T-helper 1 cell treated with Interleukin-12 subunit alpha and Interleukin-12 subunit beta and Interleukin-4 antibody, amounts not matched to agents 30 μg/mL and 1 μg/mL, for 36 hours (primary cell): Measurements from ENCODE around the gene WNT7B.

Experiments used
- H3K27ac Mint-ChIP-seq: one replicate; pipeline ENCODE4 v1.8.0; 2021; ENCODE audit warnings: mild to moderate bottlenecking, mixed read lengths
- H3K27me3 Mint-ChIP-seq: one replicate; pipeline ENCODE4 v1.8.0; 2021; ENCODE audit warnings: low read depth, mixed read lengths
- H3K36me3 Mint-ChIP-seq: one replicate; pipeline ENCODE4 v1.8.0; 2021; ENCODE audit warnings: low read depth, mixed read lengths
- H3K4me1 Mint-ChIP-seq: one replicate; pipeline ENCODE4 v1.8.0; 2021; ENCODE audit warnings: low read depth, mixed read lengths
- H3K4me3 Mint-ChIP-seq: one replicate; pipeline ENCODE4 v1.8.0; 2021; ENCODE audit warnings: mild to moderate bottlenecking, moderate library complexity, mixed read lengths
- H3K9me3 Mint-ChIP-seq: one replicate; pipeline ENCODE4 v1.8.0; 2021; ENCODE audit warnings: mixed read lengths

The WNT7B gene

DNA sequence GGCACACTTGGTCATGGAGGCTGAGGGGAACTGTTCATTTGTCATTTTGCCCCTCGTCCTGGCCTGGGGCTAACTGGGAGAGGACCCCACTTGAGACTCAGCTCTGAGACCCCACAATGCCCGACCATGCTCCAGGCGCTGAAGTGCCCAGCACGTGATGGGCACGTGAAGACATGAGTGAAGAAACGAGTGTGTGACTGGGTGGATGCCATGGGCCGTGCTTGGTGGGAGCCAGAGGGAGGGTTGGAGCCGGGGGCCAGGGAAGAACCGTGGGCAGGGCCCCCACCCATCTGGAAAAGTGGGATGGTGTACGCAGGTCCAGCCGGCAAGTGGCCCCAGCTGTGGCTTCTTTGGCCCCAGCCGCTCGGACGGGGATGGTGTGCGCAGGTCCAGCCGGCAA is 61.1 kb downstream of the WNT7B start:
- Mint-ChIP-seq H3K36me3 (no peaks in the 10 kb centered on the region), H3K9me3 (peaks cover 6% of the 10 kb centered on the region), H3K4me1 (no peaks in the 10 kb centered on the region), H3K27me3 (no peaks in the 10 kb centered on the region), H3K27ac (no peak overlapping the region), H3K4me3 (no peak overlapping the region)

DNA sequence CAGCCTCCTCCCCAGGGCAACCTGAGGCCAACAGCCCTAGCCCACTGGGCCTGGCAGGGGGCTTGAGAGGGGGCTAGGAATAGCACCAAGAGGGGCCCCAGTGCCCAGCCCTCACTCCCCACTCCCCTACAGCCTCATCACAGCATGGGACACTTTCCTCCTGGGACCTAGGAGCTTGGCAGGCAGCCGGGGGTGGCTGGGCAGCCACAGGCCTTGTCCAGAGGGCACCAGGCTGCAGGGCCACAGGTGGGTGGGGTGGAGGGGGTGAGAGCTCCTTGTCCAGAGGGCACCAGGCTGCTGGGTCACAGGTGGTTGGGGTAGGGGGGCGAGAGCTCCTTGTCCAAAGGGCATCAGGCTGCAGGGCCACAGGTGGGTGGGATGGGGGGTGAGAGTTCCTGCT is 61.8 kb downstream of the WNT7B start:
- Mint-ChIP-seq H3K4me1 (no peaks in the 10 kb centered on the region), H3K27me3 (no peaks in the 10 kb centered on the region), H3K9me3 (peaks cover 6% of the 10 kb centered on the region), H3K27ac (no peak overlapping the region), H3K36me3 (no peaks in the 10 kb centered on the region), H3K4me3 (no peak overlapping the region)

DNA sequence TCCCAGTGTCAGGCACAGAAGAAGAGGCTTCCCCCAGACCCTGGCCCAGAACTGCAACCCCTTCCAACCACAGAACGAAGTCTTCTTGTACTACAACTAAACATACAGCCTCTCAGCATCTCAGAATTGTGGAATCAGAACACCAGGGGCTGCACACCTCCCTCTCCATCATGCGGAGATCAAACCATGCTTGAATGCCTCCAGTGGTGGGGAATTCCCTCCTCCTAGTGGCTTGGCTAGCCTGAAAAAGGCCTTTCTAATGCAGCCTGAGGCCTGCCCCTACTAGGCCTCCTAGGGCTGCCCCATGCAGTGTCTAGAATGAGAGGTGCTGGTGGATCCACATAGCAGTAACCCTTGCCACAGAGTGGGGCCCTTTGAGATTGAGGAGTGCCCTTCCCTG is 62.7 kb downstream of the WNT7B start:
- H3K27ac Mint-ChIP-seq = no peak overlapping the region
- peaks cover 6% of the 10 kb centered on the region for H3K9me3 Mint-ChIP-seq

DNA sequence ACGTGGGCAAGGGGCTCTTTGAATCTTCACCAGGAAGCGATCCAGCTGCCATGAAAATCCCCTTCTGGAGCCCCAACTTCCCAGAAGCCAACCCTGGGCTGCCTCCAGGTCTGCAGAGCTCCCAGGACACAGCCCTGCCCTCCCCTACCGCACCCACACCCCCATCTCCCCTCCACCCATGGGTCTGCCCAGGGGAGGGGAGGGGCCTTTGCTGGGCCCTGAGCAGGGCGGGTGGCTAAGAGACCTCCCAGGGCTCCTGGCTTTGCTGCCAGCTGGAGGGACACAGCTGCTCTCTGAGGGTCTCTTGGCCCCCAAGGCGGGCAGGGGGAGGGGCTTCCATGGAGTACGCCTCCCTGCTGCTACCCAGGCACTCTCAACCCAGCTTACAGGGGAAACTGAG is 64.1 kb downstream of the WNT7B start:
- H3K27ac Mint-ChIP-seq = no peak overlapping the region
- H3K4me3 Mint-ChIP-seq = no peak overlapping the region
- H3K9me3 Mint-ChIP-seq = peaks cover 6% of the 10 kb centered on the region
- no peaks in the 10 kb centered on the region for H3K27me3 Mint-ChIP-seq
- H3K4me1 Mint-ChIP-seq = no peaks in the 10 kb centered on the region
- no peaks in the 10 kb centered on the region for H3K36me3 Mint-ChIP-seq

More for the DNA sequence above, 62.7 kb downstream of the WNT7B start:
- Mint-ChIP-seq H3K27me3 (no peaks in the 10 kb centered on the region), H3K4me3 (no peak overlapping the region), H3K36me3 (no peaks in the 10 kb centered on the region), H3K4me1 (no peaks in the 10 kb centered on the region)

DNA sequence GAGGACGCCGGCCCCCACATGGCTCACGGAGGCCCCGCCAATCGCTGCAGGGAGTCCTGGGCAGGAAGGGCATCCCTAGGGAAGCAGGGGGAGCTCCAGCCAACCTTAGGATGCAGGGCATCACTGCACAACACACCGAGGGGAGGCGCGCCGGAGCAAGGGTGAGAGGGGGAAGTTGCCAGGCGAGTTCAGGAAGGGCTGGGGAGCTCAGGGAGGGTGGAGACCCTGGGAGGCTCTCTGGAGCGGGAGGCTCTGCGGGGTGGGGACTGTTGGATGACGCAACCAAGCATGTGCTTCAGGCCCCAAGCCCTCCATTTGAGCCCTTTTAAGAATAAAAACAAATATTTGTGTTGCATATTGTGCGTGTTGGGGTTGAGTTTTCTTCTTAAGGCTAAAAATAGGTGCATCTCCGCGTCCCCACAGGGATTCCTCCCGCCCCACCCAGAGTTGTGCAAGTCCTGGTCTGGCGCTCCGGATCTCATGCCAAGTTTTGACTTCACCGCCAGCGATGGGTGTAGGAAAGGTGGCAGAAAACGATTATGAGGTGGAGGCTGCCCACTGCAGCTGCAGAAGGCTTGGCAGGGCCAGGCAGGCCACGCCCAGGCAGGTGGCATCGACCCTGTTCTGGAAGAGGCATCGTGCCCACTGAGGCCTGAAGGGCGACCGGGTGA is 65.2 kb downstream of the WNT7B start:
- no peaks in the 10 kb centered on the region for H3K36me3 Mint-ChIP-seq
- no peak overlapping the region for H3K27ac Mint-ChIP-seq
- H3K4me3 Mint-ChIP-seq = no peak overlapping the region
- no peaks in the 10 kb centered on the region for H3K4me1 Mint-ChIP-seq
- peaks cover 6% of the 10 kb centered on the region for H3K9me3 Mint-ChIP-seq
- H3K27me3 Mint-ChIP-seq = no peaks in the 10 kb centered on the region

DNA sequence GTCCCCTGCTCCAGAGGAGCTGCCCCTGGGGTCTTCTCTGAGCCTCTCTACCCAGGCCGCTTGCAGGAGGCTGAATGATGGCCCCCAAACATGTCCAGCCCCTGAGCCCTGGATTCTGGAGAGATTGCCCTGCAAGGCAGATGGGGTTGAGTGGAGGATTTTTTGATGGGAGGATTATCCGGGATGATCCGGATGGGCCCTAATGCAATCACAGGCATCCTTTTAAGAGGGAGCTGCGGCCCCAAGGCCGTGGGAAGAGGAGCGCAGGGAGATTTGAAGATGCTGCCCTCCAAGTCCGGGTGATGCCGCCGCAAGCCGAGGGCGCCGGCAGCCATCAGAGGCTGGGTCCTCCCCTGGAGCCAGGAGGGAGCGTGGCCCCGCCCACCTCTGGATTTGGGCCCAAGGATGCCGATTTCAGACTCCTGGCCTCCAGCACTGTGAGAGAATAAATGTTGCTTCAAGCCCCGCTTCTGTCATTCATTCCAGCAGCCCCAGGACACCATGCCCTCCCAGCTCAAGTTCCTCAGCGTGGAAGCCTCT is 66.0 kb downstream of the WNT7B start:
- Mint-ChIP-seq H3K27me3 (no peaks in the 10 kb centered on the region), H3K36me3 (no peaks in the 10 kb centered on the region), H3K4me1 (no peaks in the 10 kb centered on the region), H3K9me3 (peaks cover 6% of the 10 kb centered on the region), H3K27ac (no peak overlapping the region), H3K4me3 (no peak overlapping the region)

DNA sequence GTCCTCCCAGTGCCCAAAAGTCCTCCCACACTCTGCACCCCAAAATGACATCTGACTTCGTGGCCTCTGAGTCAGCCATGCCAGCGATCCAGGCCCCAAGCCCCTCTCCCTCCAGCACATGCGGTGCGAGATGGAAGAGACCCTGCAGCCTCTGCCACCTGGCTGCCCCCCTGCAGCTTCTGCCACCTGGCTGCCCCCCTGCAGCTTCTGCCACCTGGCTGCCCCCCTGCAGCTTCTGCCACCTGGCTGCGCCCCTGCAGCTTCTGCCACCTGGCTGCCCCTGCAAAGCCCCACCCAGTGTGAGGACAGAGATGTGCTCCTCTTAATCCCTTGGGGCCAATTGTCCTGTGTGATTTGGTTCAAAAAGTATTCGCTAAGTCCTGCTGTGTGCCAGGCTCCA is 68.0 kb downstream of the WNT7B start:
- Mint-ChIP-seq H3K4me1 (no peaks in the 10 kb centered on the region), H3K4me3 (no peak overlapping the region), H3K36me3 (no peaks in the 10 kb centered on the region), H3K27ac (no peak overlapping the region), H3K27me3 (peaks cover 7% of the 10 kb centered on the region), H3K9me3 (peaks cover under 1% of the 10 kb centered on the region)

DNA sequence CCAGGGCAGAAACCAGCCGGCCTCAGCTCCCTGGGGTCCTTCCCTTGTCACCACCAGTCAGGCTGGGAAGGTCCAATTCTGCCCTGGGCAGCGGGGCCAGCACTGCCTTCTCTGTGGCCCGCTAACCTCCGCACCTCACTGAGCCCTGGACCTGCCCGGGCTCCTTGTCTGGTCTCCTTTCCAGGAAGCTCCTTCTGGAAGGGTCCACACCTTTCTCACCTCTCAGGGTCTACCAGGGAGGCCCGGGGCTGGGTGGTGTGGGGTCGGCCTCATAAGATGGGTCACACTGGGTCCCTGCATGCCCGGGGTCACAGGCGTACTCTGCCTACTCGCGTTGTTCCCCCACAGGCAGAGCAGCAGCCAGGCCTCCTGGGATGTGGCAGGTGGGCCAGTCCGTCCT is 69.0 kb downstream of the WNT7B start:
- Mint-ChIP-seq H3K36me3 (no peaks in the 10 kb centered on the region), H3K27ac (no peak overlapping the region), H3K4me3 (no peak overlapping the region), H3K4me1 (no peaks in the 10 kb centered on the region), H3K27me3 (peaks cover 7% of the 10 kb centered on the region), H3K9me3 (no peaks in the 10 kb centered on the region)

DNA sequence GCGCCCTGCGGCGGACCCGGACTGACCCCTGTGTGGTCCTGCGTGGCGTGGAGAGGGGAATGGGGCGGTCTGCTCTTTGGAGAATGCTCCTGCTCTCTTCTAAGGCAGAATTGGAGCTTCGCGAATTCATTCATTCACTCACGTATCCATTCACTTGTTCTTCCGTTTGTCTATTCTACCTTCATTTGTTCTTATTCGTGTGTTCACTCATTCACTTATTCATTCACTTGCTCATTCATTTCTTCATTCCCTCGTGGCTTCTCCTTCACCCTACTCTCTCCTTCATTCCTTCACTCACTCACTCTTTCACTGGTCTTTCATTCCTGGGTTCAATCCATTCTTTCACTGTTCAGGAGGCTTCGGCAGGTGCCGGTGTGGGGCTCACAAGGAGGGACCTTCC is 69.6 kb downstream of the WNT7B start:
- no peaks in the 10 kb centered on the region for H3K9me3 Mint-ChIP-seq
- H3K27me3 Mint-ChIP-seq = peaks cover 12% of the 10 kb centered on the region
- no peaks in the 10 kb centered on the region for H3K4me1 Mint-ChIP-seq
- no peak overlapping the region for H3K4me3 Mint-ChIP-seq
- no peak overlapping the region for H3K27ac Mint-ChIP-seq
- no peaks in the 10 kb centered on the region for H3K36me3 Mint-ChIP-seq

DNA sequence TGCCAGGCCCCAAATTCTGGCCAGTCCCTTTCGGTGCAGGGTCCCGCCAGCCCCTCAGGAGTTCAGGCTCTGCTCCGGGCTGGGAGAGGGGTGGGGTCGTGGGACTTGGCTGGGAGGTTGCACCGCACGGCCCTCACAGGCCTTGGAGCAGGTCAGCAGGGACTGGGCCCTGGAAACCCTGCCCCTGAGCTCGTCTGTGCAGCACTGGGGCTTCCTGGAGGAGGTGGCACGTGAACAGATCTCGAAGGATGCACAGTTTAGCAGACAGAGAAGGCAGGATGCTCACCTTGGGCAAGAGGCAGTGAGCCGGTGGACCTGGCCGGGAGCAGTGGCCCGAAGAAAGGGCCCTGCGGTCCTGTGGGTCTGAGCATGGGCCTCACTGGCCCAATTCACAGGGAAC is 70.0 kb downstream of the WNT7B start:
- no peaks in the 10 kb centered on the region for H3K4me1 Mint-ChIP-seq
- no peaks in the 10 kb centered on the region for H3K9me3 Mint-ChIP-seq
- H3K27me3 Mint-ChIP-seq = peaks cover 14% of the 10 kb centered on the region

DNA sequence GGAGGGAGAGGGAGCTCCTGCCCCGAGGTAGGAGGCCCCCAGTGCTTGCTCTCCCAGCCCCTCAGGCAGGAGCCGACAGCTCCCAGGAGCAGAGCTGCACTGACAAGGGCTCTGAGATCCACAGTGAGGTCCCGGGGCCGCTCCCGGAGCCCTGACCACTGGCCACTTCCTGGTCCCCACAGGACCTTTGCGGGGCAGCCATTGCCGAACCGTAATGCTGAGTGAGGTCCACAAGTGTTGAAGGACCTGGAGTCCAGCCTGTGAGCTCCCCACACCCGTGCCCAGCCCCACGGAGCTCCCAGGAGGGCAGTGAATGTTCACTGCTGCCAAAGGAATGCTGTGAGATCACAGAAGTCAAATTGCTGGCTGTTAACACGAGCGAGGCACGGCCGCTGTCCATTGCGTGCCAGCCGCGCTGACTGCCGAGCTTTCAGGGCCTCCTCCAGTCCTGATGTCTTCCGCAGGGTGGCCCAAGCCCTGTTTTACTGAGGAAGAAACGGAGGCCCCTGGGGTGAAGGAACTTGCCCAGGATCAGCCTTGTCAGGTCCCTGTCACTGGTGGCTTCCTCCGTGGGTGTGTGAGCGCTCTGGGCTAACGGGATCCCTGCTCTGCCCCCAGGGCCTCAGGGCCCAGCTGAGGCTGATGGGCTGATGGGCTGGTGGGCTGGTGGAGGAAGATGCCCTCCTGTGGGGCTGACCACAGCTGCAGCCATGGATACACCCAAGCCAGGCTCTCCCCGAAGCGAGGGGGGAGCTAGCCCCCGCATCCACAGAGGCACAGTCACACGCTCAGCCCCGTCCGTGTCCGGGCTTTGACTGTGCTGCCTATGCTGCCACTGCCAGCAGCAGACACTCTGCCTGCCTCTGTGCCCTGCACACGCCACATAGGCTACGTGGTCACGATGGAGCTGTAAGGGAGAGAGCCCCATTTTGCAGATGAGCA is 70.8 kb downstream of the WNT7B start:
- Mint-ChIP-seq H3K27ac (no peak overlapping the region), H3K4me3 (no peak overlapping the region), H3K27me3 (peaks cover 14% of the 10 kb centered on the region), H3K9me3 (no peaks in the 10 kb centered on the region), H3K4me1 (no peaks in the 10 kb centered on the region), H3K36me3 (no peaks in the 10 kb centered on the region)

More for the DNA sequence above, 70.0 kb downstream of the WNT7B start:
- Mint-ChIP-seq H3K36me3 (no peaks in the 10 kb centered on the region), H3K27ac (no peak overlapping the region), H3K4me3 (no peak overlapping the region)

DNA sequence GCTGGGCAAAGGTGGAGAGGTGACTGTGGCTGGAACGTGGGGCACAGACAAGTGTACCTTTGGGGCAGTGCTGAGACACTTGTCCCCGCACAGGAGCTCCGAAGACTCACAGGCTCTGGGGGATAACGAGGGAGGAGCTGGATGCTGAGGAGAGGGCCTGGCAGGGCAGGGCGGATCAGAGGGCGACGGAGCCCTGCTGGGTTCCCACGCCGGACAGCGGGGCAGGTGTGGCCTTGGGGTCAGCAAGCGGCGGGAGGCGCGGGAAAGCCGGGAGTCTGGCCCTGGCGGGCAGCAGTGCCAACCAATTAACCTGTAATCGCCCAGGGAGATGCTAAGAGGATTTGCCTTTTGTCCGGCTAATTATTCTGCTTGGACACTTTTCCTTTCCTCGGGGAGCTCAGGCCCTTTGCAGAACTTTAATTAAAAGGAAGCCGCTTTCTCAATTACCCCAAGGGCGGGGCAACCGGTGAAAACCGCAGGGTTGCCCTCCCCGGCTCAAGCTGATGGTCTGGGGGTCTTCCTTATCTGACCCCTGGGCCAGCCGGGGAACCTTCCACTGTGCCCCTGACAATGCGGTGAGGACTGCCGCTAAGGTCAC is 71.5 kb downstream of the WNT7B start:
- Mint-ChIP-seq H3K4me1 (no peaks in the 10 kb centered on the region), H3K9me3 (no peaks in the 10 kb centered on the region), H3K27ac (no peak overlapping the region), H3K27me3 (peaks cover 14% of the 10 kb centered on the region), H3K36me3 (no peaks in the 10 kb centered on the region), H3K4me3 (no peak overlapping the region)

DNA sequence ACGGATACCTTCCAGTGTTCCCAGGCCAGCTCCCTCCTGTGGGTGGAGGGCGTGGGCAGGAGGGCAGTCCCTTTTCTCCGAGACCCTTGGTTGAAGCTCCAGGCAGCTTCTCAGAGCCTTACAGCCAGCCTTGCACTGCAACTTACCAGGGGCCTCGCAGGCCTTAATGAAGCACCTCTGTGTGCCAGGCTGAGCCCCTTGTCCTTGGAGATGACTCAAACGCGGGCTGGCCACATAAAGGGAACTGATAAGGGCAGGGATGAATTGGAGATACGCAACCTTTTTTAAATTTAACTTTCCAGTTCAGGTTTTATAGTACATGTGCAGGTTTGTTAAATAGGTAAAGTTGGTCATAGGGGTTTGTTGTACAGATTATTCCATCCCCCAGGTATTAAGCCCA is 72.7 kb downstream of the WNT7B start:
- Mint-ChIP-seq H3K4me1 (no peaks in the 10 kb centered on the region), H3K9me3 (no peaks in the 10 kb centered on the region), H3K27ac (no peak overlapping the region), H3K4me3 (no peak overlapping the region), H3K36me3 (no peaks in the 10 kb centered on the region), H3K27me3 (peaks cover 20% of the 10 kb centered on the region)

DNA sequence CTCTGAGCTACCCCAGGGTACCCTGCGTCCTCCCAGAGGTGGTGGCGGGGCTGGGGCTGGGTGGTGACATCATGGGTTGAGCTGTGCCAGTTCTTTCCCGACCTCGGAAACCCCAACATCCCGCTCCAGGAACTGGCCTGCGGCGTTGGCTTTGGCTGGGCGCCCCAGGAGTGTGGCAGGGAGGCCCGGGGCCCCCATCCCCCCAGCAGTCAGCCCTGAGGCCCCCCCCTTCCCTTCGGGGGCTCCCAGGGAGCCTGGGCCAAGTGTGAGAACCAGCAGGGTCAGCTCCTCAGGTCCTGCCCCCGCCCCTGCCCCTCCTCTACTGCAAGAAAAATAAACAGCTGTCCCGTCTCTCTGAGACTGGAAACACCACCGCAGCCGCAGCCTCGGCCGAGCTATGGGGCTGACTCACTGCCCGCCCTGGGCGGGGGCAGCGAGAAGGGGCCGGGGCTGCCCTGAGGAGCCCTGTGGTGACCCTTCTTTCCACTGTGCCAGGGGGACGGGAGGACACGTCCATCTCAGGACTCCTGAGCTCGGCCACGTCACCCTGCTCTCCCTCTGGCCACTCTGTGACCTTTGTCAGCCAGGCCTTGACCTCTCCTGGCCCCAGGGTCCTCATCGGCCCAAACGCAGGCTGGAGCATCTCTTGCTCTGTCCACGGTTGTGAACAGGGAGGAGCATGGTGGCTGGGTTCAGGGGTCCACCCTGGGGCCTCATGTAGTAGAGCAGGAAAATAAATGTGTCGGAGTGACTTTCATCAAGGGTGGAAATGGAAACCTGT is 73.4 kb downstream of the WNT7B start:
- H3K9me3 Mint-ChIP-seq = no peaks in the 10 kb centered on the region
- peaks cover 20% of the 10 kb centered on the region for H3K27me3 Mint-ChIP-seq
- no peaks in the 10 kb centered on the region for H3K36me3 Mint-ChIP-seq
- no peaks in the 10 kb centered on the region for H3K4me1 Mint-ChIP-seq
- no peak overlapping the region for H3K27ac Mint-ChIP-seq
- no peak overlapping the region for H3K4me3 Mint-ChIP-seq
